A172 (cell line): Measurements from ENCODE around the gene IFT22. TPM values are rescaled to one million over a fixed set of nuclear protein-coding genes. Genes with fewer than 3 reads are reported as not detected.
"Not testable (repeated sequence)": the region's sequence is repeated elsewhere in the genome, so short reads cannot be mapped to it uniquely, and the experiment has no call there.

Experiments
- DNase-seq: peaks from one replicate; pipeline ENCODE4 v3.0.0-alpha.2; 2015; ENCODE audit warnings: low spot score
- total RNA-seq: library from RNA; depleted of rRNA; stranded (reverse); fragments of >200 nt; shearing (Covaris generic); gene quantifications from 2 replicates; pipeline ENCODE4 v1.2.3, GENCODE V29; 2014; rRNA removed

The IFT22 gene
- total RNA-seq, 1 experiment from 2014 or later = 81.6 TPM

GRCh38 chr7:101278461-101279292, 42.9 kb downstream of the IFT22 start:
- no peak for DNase-seq

- DNase-seq = no peak
These were observed 44.5 kb downstream of the IFT22 start for GRCh38 chr7:101277155-101277554.

- no peak for DNase-seq
These were observed 48.4 kb downstream of the IFT22 start for GRCh38 chr7:101273206-101273605.

DNA sequence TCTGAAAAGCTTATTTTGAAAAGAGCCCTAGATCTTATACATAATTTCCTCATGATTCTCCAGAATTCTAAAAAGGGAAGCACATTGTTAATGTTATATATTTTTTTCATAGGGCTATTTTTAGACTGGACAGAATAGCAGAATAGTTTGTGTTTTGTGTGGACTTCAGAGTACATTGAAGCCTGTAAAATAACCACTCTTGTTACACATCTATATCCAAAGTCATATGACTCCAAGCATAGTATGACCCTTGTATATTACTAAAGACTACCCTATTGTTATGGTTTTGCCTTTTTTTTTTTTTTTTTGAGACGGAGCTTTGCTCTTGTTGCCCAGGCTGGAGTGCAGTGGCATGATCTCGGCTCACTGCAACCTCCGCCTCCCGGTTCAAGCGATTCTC, 50.6 kb downstream of the IFT22 start:
- DNase-seq = no peak

DNA sequence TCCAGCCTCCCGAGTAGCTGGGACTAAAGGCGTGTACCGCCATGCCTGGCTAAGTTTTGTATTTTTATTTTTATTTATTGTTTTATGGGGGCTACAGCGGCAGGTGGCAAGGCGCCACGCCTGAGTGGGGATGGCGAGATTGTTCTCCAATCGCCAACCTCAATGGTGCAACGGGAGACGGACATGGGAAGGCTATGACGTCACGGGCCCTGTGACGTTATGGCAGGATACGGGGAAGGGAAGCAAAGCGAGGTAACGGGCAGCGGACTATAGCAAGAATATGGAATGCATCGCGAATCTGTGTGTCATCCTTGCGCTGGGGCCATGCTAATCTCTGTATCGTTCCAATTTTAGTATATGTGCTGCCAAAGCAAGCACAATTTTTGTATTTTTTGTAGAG, 51.9 kb downstream of the IFT22 start:
- DNase-seq = no peak

DNA sequence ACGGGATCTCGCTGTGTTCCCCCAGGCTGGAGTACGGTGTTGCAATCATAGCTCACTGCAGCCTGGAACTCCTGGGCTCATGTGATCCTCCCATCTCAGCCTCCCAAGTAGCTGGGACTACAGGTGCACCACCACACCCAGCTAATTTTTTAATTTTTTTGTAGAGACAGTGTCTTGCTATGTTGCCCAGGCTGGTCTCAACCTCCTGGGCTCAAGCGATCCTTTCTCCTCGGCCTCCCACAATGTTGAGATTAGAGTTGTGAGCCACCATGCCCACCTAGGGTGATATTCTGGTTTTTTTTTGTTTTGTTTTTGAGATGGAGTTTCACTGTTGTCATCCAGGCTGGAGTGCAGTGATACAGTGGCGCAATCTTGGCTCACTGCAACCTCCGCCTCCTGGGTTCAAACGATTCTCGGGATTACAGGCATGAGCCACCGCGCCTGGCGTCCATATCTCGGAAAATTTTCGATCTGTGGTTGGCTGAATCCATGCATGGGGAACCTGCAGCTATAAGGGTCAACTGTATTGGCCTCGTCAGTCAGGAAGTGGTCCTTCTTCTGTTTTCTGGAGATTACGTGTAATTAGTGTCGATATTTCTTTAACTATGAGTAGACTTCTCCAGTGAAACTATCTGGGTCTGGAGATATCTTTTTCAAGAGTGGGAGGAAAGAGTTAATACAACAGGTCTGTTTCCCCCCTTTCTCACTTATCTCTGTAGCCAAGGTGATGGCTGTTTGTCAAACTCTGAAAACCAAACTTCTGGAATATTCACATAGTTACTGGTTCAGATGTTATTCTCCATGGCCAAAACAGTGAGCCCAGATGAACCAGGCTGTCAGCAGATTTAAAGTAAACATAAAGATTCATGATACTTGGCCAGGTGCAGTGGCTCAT, 55.7 kb downstream of the IFT22 start:
- DNase-seq = no peak

GRCh38 chr7:101264102-101264706, 57.4 kb downstream of the IFT22 start:
- DNase-seq = not testable (repeated sequence)

Other genes starting within 250 kb of the IFT22 start
- 9.4 and 13.4 TPM in 2 replicates for gene TRIM56, start 236.3 kb downstream of the IFT22 start, total RNA-seq
- 463 and 480 TPM in 2 replicates for gene SERPINE1, start 194.7 kb downstream of the IFT22 start, total RNA-seq
- 332 and 409 TPM in 2 replicates for gene AP1S1, start 167.3 kb downstream of the IFT22 start, total RNA-seq
- 1.0 and 1.3 TPM in 2 replicates for gene VGF, start 156.2 kb downstream of the IFT22 start, total RNA-seq
- 0.93 TPM in 1 of 2 replicates, not detected in the other for gene NAT16, start 141.5 kb downstream of the IFT22 start, total RNA-seq
- gene MOGAT3, start 120.8 kb downstream of the IFT22 start, total RNA-seq = not detected in 2 replicates
- 93.9 and 105 TPM in 2 replicates for gene PLOD3, start 104.2 kb downstream of the IFT22 start, total RNA-seq
- gene ZNHIT1, start 103.6 kb downstream of the IFT22 start, total RNA-seq = 113 and 116 TPM in 2 replicates
- gene CLDN15, start 84.0 kb downstream of the IFT22 start, total RNA-seq = 3.5 and 4.0 TPM in 2 replicates
- 166 and 189 TPM in 2 replicates for gene FIS1, start 76.7 kb downstream of the IFT22 start, total RNA-seq
- gene COL26A1, start 41.1 kb upstream of the IFT22 start, total RNA-seq = not detected in 2 replicates